WTC11 (cell line): ENCODE measurements around the gene LIPT1. TPM values are rescaled to one million over a fixed set of nuclear protein-coding genes. Genes with fewer than 3 reads are reported as not detected.

Experiments
- ATAC-seq: fragments of 200-7000 bp; cut with Tn5 transposase; 2 replicates; pipeline ENCODE4 v1.10.0; 2021; ENCODE audit warnings: mild to moderate bottlenecking, moderate library complexity
- CTCF ChIA-PET: fragments of 300-600 bp; sonication (Branson Sonifier 250); formaldehyde crosslinking; loops from one replicate; lab custom pipeline; 2021; ENCODE audit warnings: antibody characterized with exemption; lab: Charles Lee
- POLR2A ChIA-PET: fragments of 350-600 bp; sonication (Branson Sonifier 250); formaldehyde crosslinking; loops from one replicate; lab custom pipeline; 2021; ENCODE audit warnings: antibody characterized with exemption; lab: Charles Lee
- DNase-seq: peaks from one replicate; pipeline ENCODE4 v3.0.0; 2021; ENCODE audit warnings: low spot score
- H3K27ac Mint-ChIP-seq: 2 replicates; pipeline ENCODE4 v1.8.0; 2021; ENCODE audit warnings: mixed read lengths
- H3K27me3 Mint-ChIP-seq: 2 replicates; pipeline ENCODE4 v1.8.0; 2021; ENCODE audit warnings: low read depth, mild to moderate bottlenecking, moderate library complexity, mixed read lengths
- H3K36me3 Mint-ChIP-seq: 2 replicates; pipeline ENCODE4 v1.8.0; 2021; ENCODE audit warnings: mixed read lengths
- H3K4me1 Mint-ChIP-seq: 2 replicates; pipeline ENCODE4 v1.8.0; 2022; ENCODE audit warnings: mixed read lengths
- H3K4me3 Mint-ChIP-seq: 2 replicates; pipeline ENCODE4 v1.8.0; 2021; ENCODE audit warnings: mild to moderate bottlenecking, moderate library complexity, mixed read lengths
- H3K9me3 Mint-ChIP-seq: 2 replicates; pipeline ENCODE4 v1.8.0; 2021; ENCODE audit warnings: mixed read lengths
- E2F5 ChIP-seq: sonication (generic); formaldehyde crosslinking; IDR thresholded peaks from 2 replicates; pipeline ENCODE4 v1.8.1; 2022; ENCODE audit warnings: mild to moderate bottlenecking, moderate library complexity, missing genetic modification reagents
- ELF4 ChIP-seq: sonication (generic); formaldehyde crosslinking; IDR thresholded peaks from 2 replicates; pipeline ENCODE4 v1.8.1; 2022; ENCODE audit warnings: low read depth, mild to moderate bottlenecking, moderate library complexity, missing genetic modification reagents
- ETV6 ChIP-seq: sonication (generic); formaldehyde crosslinking; IDR thresholded peaks from 2 replicates; pipeline ENCODE4 v1.8.1; 2022; ENCODE audit warnings: mild to moderate bottlenecking, missing genetic modification reagents
- GTF2I ChIP-seq: fragments of 250-450 bp; sonication (Bioruptor Pico); conservative IDR thresholded peaks from 2 replicates; pipeline ENCODE4 v1.4.0; 2021; ENCODE audit warnings: mild to moderate bottlenecking
- NFATC4 ChIP-seq: fragments of 250-450 bp; sonication (Bioruptor Pico); IDR thresholded peaks from 2 replicates; pipeline ENCODE4 v1.9.0; 2021; ENCODE audit warnings: mild to moderate bottlenecking
- NR1H2 ChIP-seq: sonication (generic); formaldehyde crosslinking; IDR thresholded peaks from 2 replicates; pipeline ENCODE4 v1.9.0; 2021; ENCODE audit warnings: mild to moderate bottlenecking, moderate library complexity, missing genetic modification reagents
- NR3C1 ChIP-seq: sonication (generic); formaldehyde crosslinking; conservative IDR thresholded peaks from 2 replicates; pipeline ENCODE4 v1.8.1; 2023; ENCODE audit warnings: low read depth, mild to moderate bottlenecking, missing genetic modification reagents
- PRRX2 ChIP-seq: fragments of 250-450 bp; sonication (Bioruptor Pico); IDR thresholded peaks from 2 replicates; pipeline ENCODE4 v1.8.0; 2021; ENCODE audit warnings: mild to moderate bottlenecking
- ZNF416 ChIP-seq: fragments of 250-450 bp; sonication (Bioruptor Pico); IDR thresholded peaks from 2 replicates; pipeline ENCODE4 v1.9.0; 2021; ENCODE audit warnings: mild to moderate bottlenecking, inconsistent platforms
- ZNF512 ChIP-seq: sonication (generic); formaldehyde crosslinking; IDR thresholded peaks from 2 replicates; pipeline ENCODE4 v1.8.1; 2022; ENCODE audit warnings: missing genetic modification reagents, borderline replicate concordance
- ZNF532 ChIP-seq: fragments of 250-450 bp; sonication (Bioruptor Pico); IDR thresholded peaks from 2 replicates; pipeline ENCODE4 v1.9.0; 2021; ENCODE audit warnings: mild to moderate bottlenecking, borderline replicate concordance
- total RNA-seq: library from RNA; stranded (reverse); gene quantifications from 3 replicates; pipeline ENCODE4 v1.2.3, GENCODE V29; 2021
- TF ChIP-seq, protein P1 (sequence below): fragments of 250-450 bp; sonication (Bioruptor Pico); IDR thresholded peaks from 2 replicates; pipeline ENCODE4 v2.1.2; 2022; ENCODE audit warnings: mild to moderate bottlenecking, moderate library complexity
- TF ChIP-seq, protein P2 (sequence below): sonication (generic); formaldehyde crosslinking; IDR thresholded peaks from 2 replicates; pipeline ENCODE4 v1.8.0; 2023; ENCODE audit warnings: mild to moderate bottlenecking, missing genetic modification reagents
- TF ChIP-seq, protein P3 (sequence below): sonication (generic); formaldehyde crosslinking; conservative IDR thresholded peaks from 2 replicates; pipeline ENCODE4 v1.8.1; 2023; ENCODE audit warnings: mild to moderate bottlenecking, low read depth, missing genetic modification reagents, moderate library complexity

LIPT1 gene
- total RNA-seq, 1 experiment from 2014 or later, result 9.7 TPM

DNA sequence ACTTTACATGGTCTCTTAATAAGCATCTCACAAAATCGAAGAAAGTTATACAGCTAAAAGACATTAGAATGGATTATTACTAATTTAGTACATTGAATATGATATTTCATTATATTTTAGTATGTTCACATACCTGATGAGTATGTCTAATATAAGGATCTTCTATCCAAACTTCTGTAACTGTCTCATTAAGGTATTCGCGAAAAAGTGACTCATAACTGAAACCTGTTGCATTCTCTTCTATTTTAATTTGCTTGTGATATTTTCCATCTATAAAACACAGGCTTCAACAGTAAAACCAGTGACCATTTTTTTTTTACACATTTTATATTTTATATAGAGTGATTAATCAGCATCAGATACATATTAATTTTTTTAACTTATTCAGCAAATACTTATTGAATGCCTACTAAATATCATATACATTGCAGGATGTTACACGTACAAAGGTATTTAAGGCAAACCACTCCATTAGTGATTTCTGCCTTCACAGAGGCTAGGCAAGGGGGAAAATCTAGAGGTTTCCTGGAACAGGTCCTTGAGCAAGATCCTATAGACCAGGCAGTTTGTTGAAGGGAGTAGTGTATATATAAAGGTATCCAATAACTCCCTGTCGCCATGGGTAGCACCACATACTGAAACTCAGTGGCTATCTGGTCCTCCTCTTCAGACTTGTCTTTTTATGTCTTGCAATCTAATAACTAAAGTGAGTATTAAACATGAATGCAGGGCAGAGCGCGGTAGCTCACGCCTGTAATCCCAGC is 16.8 kb downstream of the LIPT1 start:
- POLR2A ChIA-PET, result no interaction called here
- no peak for TF ChIP-seq NFATC4 (CRISPR knock-in tag)
- TF ChIP-seq, protein P1, sequence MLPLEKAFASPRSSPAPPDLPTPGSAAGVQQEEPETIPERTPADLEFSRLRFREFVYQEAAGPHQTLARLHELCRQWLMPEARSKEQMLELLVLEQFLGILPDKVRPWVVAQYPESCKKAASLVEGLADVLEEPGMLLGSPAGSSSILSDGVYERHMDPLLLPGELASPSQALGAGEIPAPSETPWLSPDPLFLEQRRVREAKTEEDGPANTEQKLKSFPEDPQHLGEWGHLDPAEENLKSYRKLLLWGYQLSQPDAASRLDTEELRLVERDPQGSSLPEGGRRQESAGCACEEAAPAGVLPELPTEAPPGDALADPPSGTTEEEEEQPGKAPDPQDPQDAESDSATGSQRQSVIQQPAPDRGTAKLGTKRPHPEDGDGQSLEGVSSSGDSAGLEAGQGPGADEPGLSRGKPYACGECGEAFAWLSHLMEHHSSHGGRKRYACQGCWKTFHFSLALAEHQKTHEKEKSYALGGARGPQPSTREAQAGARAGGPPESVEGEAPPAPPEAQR (CRISPR knock-in tag), result no peak
- DNase-seq, result no peak
- CTCF ChIA-PET, result no interaction called here
- Mint-ChIP-seq H3K9me3 (no peaks in the 10 kb centered on the region), H3K36me3 (peaks cover 23% of the 10 kb centered on the region), H3K4me3 (no peak overlapping the region), H3K27me3 (no peaks in the 10 kb centered on the region), H3K4me1 (no peaks in the 10 kb centered on the region), H3K27ac (no peak overlapping the region)
- no peak for ATAC-seq

GRCh38 chr2:99180755-99181623 is 26.2 kb downstream of the LIPT1 start, which contains the start of the genes MITD1 and MRPL30:
Gene MITD1, minus strand, starts transcription at chr2:99181058. Its CDS starts 77 bp downstream, at chr2:99180981.
Gene MRPL30, plus strand, starts transcription at chr2:99181184. Its CDS starts 5,020 bp downstream, at chr2:99186204.
- ATAC-seq, result peak; percentile 85
- CTCF ChIA-PET, result interaction anchor here (0.5 to 2.2 kb wide), 7 partner anchors 10 to 327 kb away, joined by 3 to 6 read pairs (median 4); partner anchors contain the start of gene TXNDC9
- Mint-ChIP-seq H3K4me1 (peaks cover 22% of the 10 kb centered on the region), H3K4me3 (peak within 1 kb of the TSS; percentile 99), H3K27ac (peak within 1 kb of the TSS; percentile 99), H3K36me3 (peaks cover 4% of the 10 kb centered on the region; the same call in 1 of the 2 replicates), H3K9me3 (0 out of 2 replicates have a peak, but pooled peaks cover 5% of the 10 kb centered on the region), H3K27me3 (no peaks in the 10 kb centered on the region)
- POLR2A ChIA-PET, result interaction anchor here (0.6 to 2.8 kb wide), 8 partner anchors 21 to 238 kb away, joined by 3 to 10 read pairs (median 4); partner anchors contain the start of genes EIF5B, LIPT1, TSGA10 and TXNDC9
- peak; percentile 85 for DNase-seq
- TF ChIP-seq GTF2I (no peak), ZNF532 (CRISPR knock-in tag) (no peak), ZNF416 (no peak), ZNF512 (no peak), ETV6 (peak; percentile 100), NFATC4 (CRISPR knock-in tag) (no peak), PRRX2 (no peak), NR1H2 (CRISPR knock-in tag) (no peak), ELF4 (CRISPR knock-in tag) (no peak), NR3C1 (CRISPR knock-in tag) (no peak), E2F5 (no peak)
- TF ChIP-seq, protein P1 (CRISPR knock-in tag), result no peak
- TF ChIP-seq, protein P2, sequence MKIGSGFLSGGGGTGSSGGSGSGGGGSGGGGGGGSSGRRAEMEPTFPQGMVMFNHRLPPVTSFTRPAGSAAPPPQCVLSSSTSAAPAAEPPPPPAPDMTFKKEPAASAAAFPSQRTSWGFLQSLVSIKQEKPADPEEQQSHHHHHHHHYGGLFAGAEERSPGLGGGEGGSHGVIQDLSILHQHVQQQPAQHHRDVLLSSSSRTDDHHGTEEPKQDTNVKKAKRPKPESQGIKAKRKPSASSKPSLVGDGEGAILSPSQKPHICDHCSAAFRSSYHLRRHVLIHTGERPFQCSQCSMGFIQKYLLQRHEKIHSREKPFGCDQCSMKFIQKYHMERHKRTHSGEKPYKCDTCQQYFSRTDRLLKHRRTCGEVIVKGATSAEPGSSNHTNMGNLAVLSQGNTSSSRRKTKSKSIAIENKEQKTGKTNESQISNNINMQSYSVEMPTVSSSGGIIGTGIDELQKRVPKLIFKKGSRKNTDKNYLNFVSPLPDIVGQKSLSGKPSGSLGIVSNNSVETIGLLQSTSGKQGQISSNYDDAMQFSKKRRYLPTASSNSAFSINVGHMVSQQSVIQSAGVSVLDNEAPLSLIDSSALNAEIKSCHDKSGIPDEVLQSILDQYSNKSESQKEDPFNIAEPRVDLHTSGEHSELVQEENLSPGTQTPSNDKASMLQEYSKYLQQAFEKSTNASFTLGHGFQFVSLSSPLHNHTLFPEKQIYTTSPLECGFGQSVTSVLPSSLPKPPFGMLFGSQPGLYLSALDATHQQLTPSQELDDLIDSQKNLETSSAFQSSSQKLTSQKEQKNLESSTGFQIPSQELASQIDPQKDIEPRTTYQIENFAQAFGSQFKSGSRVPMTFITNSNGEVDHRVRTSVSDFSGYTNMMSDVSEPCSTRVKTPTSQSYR (CRISPR knock-in tag), result no peak
- TF ChIP-seq, protein P3, sequence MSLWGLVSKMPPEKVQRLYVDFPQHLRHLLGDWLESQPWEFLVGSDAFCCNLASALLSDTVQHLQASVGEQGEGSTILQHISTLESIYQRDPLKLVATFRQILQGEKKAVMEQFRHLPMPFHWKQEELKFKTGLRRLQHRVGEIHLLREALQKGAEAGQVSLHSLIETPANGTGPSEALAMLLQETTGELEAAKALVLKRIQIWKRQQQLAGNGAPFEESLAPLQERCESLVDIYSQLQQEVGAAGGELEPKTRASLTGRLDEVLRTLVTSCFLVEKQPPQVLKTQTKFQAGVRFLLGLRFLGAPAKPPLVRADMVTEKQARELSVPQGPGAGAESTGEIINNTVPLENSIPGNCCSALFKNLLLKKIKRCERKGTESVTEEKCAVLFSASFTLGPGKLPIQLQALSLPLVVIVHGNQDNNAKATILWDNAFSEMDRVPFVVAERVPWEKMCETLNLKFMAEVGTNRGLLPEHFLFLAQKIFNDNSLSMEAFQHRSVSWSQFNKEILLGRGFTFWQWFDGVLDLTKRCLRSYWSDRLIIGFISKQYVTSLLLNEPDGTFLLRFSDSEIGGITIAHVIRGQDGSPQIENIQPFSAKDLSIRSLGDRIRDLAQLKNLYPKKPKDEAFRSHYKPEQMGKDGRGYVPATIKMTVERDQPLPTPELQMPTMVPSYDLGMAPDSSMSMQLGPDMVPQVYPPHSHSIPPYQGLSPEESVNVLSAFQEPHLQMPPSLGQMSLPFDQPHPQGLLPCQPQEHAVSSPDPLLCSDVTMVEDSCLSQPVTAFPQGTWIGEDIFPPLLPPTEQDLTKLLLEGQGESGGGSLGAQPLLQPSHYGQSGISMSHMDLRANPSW (CRISPR knock-in tag), result no peak
